Mucosa of rectum (tissue), 2 donors: ENCODE measurements around the gene CDH1.

ENCODE experiments used
- H3K27ac ChIP-seq, 2 donors: one replicate each; pipeline ENCODE4 v1.7.0; 2013; ENCODE audit warnings: inconsistent platforms in 2 of 2, low read depth in 2 of 2, low read length in 2 of 2
- H3K27me3 ChIP-seq, 2 donors: one replicate each; pipeline ENCODE4 v1.7.0; 2013; ENCODE audit warnings: low read length in 2 of 2; ENCODE audit not compliant: control insufficient read depth in 2 of 2, insufficient read depth in 2 of 2
- H3K36me3 ChIP-seq, 2 donors: one replicate each; pipeline ENCODE4 v1.7.0; 2013; ENCODE audit warnings: low read length in 2 of 2; ENCODE audit not compliant: control insufficient read depth in 2 of 2, insufficient read depth in 2 of 2
- H3K4me1 ChIP-seq, 2 donors: one replicate each; pipeline ENCODE4 v1.7.0; 2013; ENCODE audit warnings: low read length in 2 of 2, mild to moderate bottlenecking in 1 of 2; ENCODE audit not compliant: control insufficient read depth in 2 of 2, insufficient read depth in 2 of 2
- H3K4me3 ChIP-seq, 2 donors: one replicate each; pipeline ENCODE4 v1.7.0; 2013; ENCODE audit warnings: low read length in 2 of 2
- H3K9ac ChIP-seq, 2 donors: one replicate each; pipeline ENCODE4 v1.7.0; 2013; ENCODE audit warnings: low read length in 2 of 2, low read depth in 1 of 2, mild to moderate bottlenecking in 1 of 2
- H3K9me3 ChIP-seq, 2 donors: one replicate each; pipeline ENCODE4 v1.7.0; 2013; ENCODE audit warnings: low read length in 2 of 2; ENCODE audit not compliant: control insufficient read depth in 2 of 2
- donor health status: healthy.
- donor health status: Normal muscosa, but diverticular disease.

CDH1 gene

DNA sequence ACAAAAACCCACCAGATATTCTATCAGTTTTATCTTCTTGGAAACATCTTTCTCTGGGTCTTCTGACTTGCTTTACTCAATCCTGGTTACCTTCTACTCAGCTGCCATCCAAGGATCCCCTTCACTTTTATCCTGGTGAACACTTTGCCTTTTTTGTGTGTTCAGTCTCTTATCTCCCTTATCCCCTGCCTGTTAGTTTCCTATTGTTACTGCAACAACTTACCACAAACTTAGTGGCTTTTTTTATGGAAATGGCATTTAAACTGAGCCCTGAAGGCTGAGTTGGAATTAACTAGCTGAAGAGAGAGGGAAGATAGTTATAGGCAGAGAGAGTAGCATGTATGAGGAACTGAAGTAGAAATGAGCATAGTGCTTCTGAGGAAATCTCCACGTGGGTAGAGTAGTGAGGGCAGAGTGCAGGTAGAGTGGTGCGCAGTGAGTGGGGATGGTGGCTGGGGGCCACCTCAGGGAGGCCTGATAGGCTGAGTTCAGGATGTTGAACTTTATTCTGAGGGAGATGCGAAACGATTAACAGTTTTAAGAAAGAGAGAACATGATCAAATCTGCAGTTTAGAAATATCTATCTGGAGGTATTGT lies 132.5 kb downstream of the CDH1 start:
- Histone ChIP-seq H3K36me3 (no peaks in the 10 kb centered on the region), H3K27me3 (no peaks in the 10 kb centered on the region), H3K9ac (no peak overlapping the region), H3K4me1 (no peaks in the 10 kb centered on the region), H3K27ac (no peak overlapping the region), H3K9me3 (no peaks in the 10 kb centered on the region), H3K4me3 (no peak overlapping the region)

DNA sequence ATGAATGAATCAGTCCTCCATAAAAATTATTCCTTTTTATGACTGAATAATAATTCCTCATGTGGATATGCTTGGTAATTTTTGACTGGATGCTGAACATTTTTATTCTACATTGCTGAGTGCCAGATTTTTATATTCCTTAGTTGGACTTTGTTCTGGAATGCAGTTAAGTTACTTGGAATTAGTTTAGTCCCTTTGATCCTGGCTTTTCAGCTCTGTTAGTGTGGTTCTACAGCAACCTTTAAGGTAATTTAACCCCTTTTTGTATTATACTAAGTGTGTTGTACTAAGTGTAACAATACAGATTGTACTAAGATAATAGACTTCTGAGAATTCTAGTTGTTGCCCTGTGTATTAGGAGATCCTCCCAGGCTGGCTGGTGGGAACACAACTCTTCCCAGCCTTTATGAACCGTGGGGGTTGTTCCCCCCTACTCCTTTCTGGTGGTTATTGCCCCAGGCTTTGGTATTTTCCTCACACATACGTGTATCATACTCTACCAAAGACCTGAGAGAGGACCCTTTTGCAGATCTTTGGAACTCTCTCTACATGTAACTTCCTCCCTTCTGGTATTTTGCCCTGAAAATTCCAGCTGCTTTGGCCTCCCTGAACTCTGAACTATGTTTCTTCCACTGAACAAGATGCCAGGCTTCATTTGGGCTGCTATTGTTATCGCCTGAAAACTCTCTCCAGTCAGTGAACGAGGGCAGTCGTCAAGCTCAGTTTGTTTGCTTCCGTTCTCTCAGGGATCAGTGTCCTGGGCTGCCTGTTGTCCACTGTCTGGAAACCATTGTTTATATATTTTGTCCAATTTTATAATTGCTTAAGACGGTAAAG lies 136.8 kb downstream of the CDH1 start:
- Histone ChIP-seq H3K27me3 (no peaks in the 10 kb centered on the region), H3K9ac (no peak overlapping the region), H3K4me1 (no peaks in the 10 kb centered on the region), H3K36me3 (peaks cover 0 to 2% of the 10 kb centered on the region in 2 donors), H3K27ac (peak overlapping the region in 1 of 2 donors; percentile 32), H3K9me3 (no peaks in the 10 kb centered on the region), H3K4me3 (no peak overlapping the region)

DNA sequence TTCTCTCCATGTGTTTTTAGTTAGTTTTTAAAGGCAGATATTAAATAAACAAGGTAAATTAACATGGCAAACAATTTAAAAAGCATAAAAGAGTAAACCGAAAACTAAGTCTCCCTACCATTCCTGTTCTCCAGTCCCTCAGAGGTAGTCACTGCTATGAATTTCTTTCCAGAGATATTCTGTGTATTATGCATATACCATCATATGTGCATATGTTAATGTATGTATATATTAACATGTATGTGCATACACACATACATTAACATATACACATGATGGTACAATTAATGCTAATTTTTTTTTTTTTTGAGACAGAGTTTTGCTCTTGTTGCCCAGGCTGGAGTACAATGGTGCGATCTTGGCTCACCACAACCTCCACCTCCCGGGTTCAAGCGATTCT lies 138.8 kb downstream of the CDH1 start:
- Histone ChIP-seq H3K4me1 (no peaks in the 10 kb centered on the region), H3K27me3 (no peaks in the 10 kb centered on the region), H3K4me3 (no peak overlapping the region), H3K9me3 (no peaks in the 10 kb centered on the region), H3K36me3 (peaks cover 0 to 9% of the 10 kb centered on the region in 2 donors), H3K27ac (no peak overlapping the region), H3K9ac (no peak overlapping the region)

DNA sequence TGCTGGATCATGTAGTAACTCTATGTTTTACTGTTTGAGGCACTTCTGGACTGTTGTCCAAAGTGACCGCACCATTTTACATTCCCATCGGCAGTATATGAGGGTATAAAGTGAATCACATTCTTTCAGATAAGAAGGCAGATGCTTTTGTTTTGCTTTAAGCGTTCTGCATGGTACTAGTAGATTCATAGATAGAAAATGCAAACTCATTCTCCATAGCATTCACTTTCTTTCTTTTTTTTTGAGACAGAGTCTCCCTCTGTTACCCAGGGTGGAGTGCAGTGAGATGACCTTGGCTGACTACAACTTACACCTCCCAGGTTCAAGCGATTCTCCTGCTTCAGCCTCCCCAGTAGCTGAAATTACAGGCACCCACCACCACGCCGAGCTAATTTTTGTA lies 146.6 kb downstream of the CDH1 start:
- Histone ChIP-seq H3K4me1 (no peaks in the 10 kb centered on the region), H3K27me3 (no peaks in the 10 kb centered on the region), H3K4me3 (no peak overlapping the region), H3K27ac (no peak overlapping the region), H3K36me3 (peaks cover 0 to 9% of the 10 kb centered on the region in 2 donors), H3K9ac (no peak overlapping the region), H3K9me3 (no peaks in the 10 kb centered on the region)

DNA sequence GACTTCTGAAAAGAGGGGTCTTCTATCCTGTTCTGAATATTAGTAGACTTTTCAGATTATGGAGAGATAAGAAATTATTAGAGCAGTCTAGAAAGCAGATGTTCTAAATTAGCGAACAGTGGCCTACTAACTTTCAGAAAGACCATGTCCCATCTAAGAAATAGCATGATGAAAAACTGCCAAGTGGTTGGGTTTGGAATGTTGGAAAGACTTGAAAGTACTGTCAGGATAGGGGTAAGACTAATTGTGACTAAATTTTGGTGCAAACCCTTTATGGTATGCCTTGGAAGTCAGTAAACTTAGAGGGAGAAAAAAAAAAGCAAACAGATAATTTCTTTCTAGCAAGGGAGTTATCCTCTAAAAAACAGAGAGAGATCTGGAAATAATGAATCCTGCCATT lies 147.3 kb downstream of the CDH1 start:
- H3K9ac ChIP-seq, result no peak overlapping the region
- no peaks in the 10 kb centered on the region for H3K4me1 ChIP-seq
- no peaks in the 10 kb centered on the region for H3K9me3 ChIP-seq
- H3K27me3 ChIP-seq, result no peaks in the 10 kb centered on the region
- peaks cover 0 to 7% of the 10 kb centered on the region in 2 donors for H3K36me3 ChIP-seq
- no peak overlapping the region for H3K4me3 ChIP-seq
- H3K27ac ChIP-seq, result no peak overlapping the region
